Measurements from ENCODE around the gene UCP3.

The UCP3 gene

GRCh38 chr11:74005721-74006517 lies 3.0 kb downstream of the UCP3 start:
- H3K9me3 Mint-ChIP-seq, result no peaks in the 10 kb centered on the region
- no peak overlapping the region for H3K4me3 Mint-ChIP-seq
- H3K4me1 Mint-ChIP-seq, result peaks cover 9% of the 10 kb centered on the region
- no peak for TF ChIP-seq CTCF (IDR thresholded peaks at IDR 0.05; ENCODE audit: unreplicated experiment in 3 of 3)
- H3K36me3 Mint-ChIP-seq (ENCODE audit: low read depth), result peaks cover 16% of the 10 kb centered on the region
- H3K27me3 Mint-ChIP-seq (ENCODE audit: low read depth), result no peaks in the 10 kb centered on the region
- H3K27ac Mint-ChIP-seq, result peak overlapping the region in 1 of 3 experiments; percentile 44

- Mint-ChIP-seq H3K27ac (peak overlapping the region in 1 of 3 experiments; percentile 37), H3K36me3 (ENCODE audit: low read depth) (peaks cover 20% of the 10 kb centered on the region), H3K4me1 (peaks cover 9% of the 10 kb centered on the region), H3K4me3 (no peak overlapping the region), H3K9me3 (no peaks in the 10 kb centered on the region), H3K27me3 (ENCODE audit: low read depth) (no peaks in the 10 kb centered on the region)
- no peak for TF ChIP-seq CTCF (IDR thresholded peaks at IDR 0.05; ENCODE audit: unreplicated experiment in 3 of 3)
Observed at GRCh38 chr11:74004759-74005615, 3.9 kb downstream of the UCP3 start.

- H3K27ac Mint-ChIP-seq, result peak overlapping the region in 1 of 3 experiments; percentile 37
- no peak overlapping the region for H3K4me3 Mint-ChIP-seq
- no peak for TF ChIP-seq CTCF (IDR thresholded peaks at IDR 0.05; ENCODE audit: unreplicated experiment in 3 of 3)
- H3K9me3 Mint-ChIP-seq, result no peaks in the 10 kb centered on the region
- H3K4me1 Mint-ChIP-seq, result peaks cover 9% of the 10 kb centered on the region
- peaks cover 20% of the 10 kb centered on the region for H3K36me3 Mint-ChIP-seq (ENCODE audit: low read depth)
- H3K27me3 Mint-ChIP-seq (ENCODE audit: low read depth), result no peaks in the 10 kb centered on the region
Observed at GRCh38 chr11:74004046-74004695, 4.7 kb downstream of the UCP3 start.

- Mint-ChIP-seq H3K27me3 (ENCODE audit: low read depth) (no peaks in the 10 kb centered on the region), H3K4me1 (peaks cover 9% of the 10 kb centered on the region), H3K27ac (no peak overlapping the region), H3K4me3 (no peak overlapping the region), H3K36me3 (ENCODE audit: low read depth) (peaks cover 20% of the 10 kb centered on the region), H3K9me3 (no peaks in the 10 kb centered on the region)
- no peak for TF ChIP-seq CTCF (IDR thresholded peaks at IDR 0.05; ENCODE audit: unreplicated experiment in 3 of 3)
Observed at GRCh38 chr11:74002832-74003231, 6.1 kb downstream of the UCP3 start.

GRCh38 chr11:74001822-74002286 lies 7.0 kb downstream of the UCP3 start:
- H3K9me3 Mint-ChIP-seq, result no peaks in the 10 kb centered on the region
- H3K27ac Mint-ChIP-seq, result no peak overlapping the region
- no peak overlapping the region for H3K4me3 Mint-ChIP-seq
- no peak for TF ChIP-seq CTCF (IDR thresholded peaks at IDR 0.05; ENCODE audit: unreplicated experiment in 3 of 3)
- H3K4me1 Mint-ChIP-seq, result peaks cover 9% of the 10 kb centered on the region
- H3K27me3 Mint-ChIP-seq (ENCODE audit: low read depth), result no peaks in the 10 kb centered on the region
- peaks cover 20% of the 10 kb centered on the region for H3K36me3 Mint-ChIP-seq (ENCODE audit: low read depth)
